SK-N-SH (cell line): ENCODE data around the gene ARHGAP26. TPM values are rescaled to one million over a fixed set of nuclear protein-coding genes. Genes with fewer than 3 reads are reported as not detected.

Source experiments
- CTCF ChIA-PET: fragments of 300-600, 350-600 bp; formaldehyde crosslinking; extraction: SDS; loops from one replicate; lab custom pipeline; 2021; lab: Yijun Ruan, JAX
- POLR2A ChIA-PET: fragments of 350-600 bp; sonication (Branson Sonifier 250); formaldehyde crosslinking; extraction: SDS; loops from one replicate; lab custom pipeline; 2020; ENCODE audit warnings: antibody characterized with exemption, inconsistent platforms; lab: Yijun Ruan, JAX
- DNase-seq: peaks from one replicate; pipeline ENCODE4 v3.0.0; 2012
- H2AFZ ChIP-seq: fragments of 200-600 bp; sonication (generic); 2 replicates; pipeline ENCODE4 v1.8.1; 2016; ENCODE audit warnings: antibody characterized with exemption, mild to moderate bottlenecking, low read depth
- H3F3A ChIP-seq: fragments of 200-600 bp; sonication (generic); replicated peaks from 2 replicates; pipeline ENCODE3; 2016; ENCODE audit warnings: antibody characterized with exemption, mild to moderate bottlenecking; ENCODE audit not compliant: insufficient read depth
- H3K27ac ChIP-seq, 2 experiments: fragments of 200-500 bp in 1 of 2; fragments of 200-600 bp in 1 of 2; sonication (Bioruptor generic) in 1 of 2; sonication (generic), shearing (Covaris generic) in 1 of 2; 2 replicates each; pipeline versions ENCODE4 v1.5.1 to v1.6.1; 2014 to 2016; ENCODE audit warnings: low read depth in 2 of 2, inconsistent platforms in 1 of 2, low read length in 1 of 2, mild to moderate bottlenecking in 1 of 2, mixed read lengths in 1 of 2
- H3K27me3 ChIP-seq: fragments of 200-600 bp; sonication (generic), shearing (Covaris generic); 2 replicates; pipeline ENCODE4 v1.6.1; 2016; ENCODE audit warnings: mixed run types; ENCODE audit not compliant: insufficient read depth
- H3K36me3 ChIP-seq, 2 experiments: fragments of 200-500 bp in 1 of 2; fragments of 200-600 bp in 1 of 2; sonication (Bioruptor generic) in 1 of 2; sonication (generic) in 1 of 2; replicated peaks in 1 of 2; 2 replicates each; pipeline versions ENCODE3 to v1.5.1; 2014 to 2016; ENCODE audit warnings: low read length in 1 of 2, mild to moderate bottlenecking in 1 of 2; ENCODE audit not compliant: insufficient read depth in 2 of 2, control insufficient read depth in 1 of 2
- H3K4me1 ChIP-seq, 2 experiments: fragments of 200-500 bp in 1 of 2; fragments of 200-600 bp in 1 of 2; sonication (Bioruptor generic) in 1 of 2; sonication (generic), shearing (Covaris generic) in 1 of 2; 2 replicates each; pipeline versions ENCODE4 v1.5.1 to v1.6.1; 2014 to 2016; ENCODE audit warnings: low read depth in 1 of 2, low read length in 1 of 2, mixed run types in 1 of 2; ENCODE audit not compliant: insufficient read depth in 2 of 2, control insufficient read depth in 1 of 2
- H3K4me2 ChIP-seq: fragments of 200-600 bp; sonication (generic), shearing (Covaris generic); 2 replicates; pipeline ENCODE4 v1.6.1; 2017; ENCODE audit warnings: mixed run types
- H3K4me3 ChIP-seq, 2 experiments: fragments of 200-500 bp in 1 of 2; fragments of 200-600 bp in 1 of 2; sonication (Bioruptor generic) in 1 of 2; sonication (generic), shearing (Covaris generic) in 1 of 2; 2 replicates each; pipeline versions ENCODE4 v1.5.1 to v1.8.1; 2014 to 2016; ENCODE audit warnings: low read depth in 2 of 2, inconsistent platforms in 1 of 2, low read length in 1 of 2, mild to moderate bottlenecking in 1 of 2, mixed read lengths in 1 of 2, moderate library complexity in 1 of 2
- H3K79me2 ChIP-seq: fragments of 200-600 bp; sonication (generic); 2 replicates; pipeline ENCODE4 v1.8.1; 2017; ENCODE audit warnings: mild to moderate bottlenecking; ENCODE audit not compliant: insufficient read depth
- H3K9ac ChIP-seq: fragments of 200-600 bp; sonication (generic); 2 replicates; pipeline ENCODE4 v1.6.1; 2017; ENCODE audit warnings: mixed run types
- H3K9me2 ChIP-seq: fragments of 200-600 bp; sonication (generic); 2 replicates; pipeline ENCODE4 v1.6.1; 2017; ENCODE audit warnings: mixed run types
- H3K9me3 ChIP-seq: fragments of 200-600 bp; sonication (generic); 2 replicates; pipeline ENCODE4 v1.6.1; 2017; ENCODE audit warnings: mixed run types, mild to moderate bottlenecking, moderate library complexity
- H4K20me1 ChIP-seq: fragments of 200-600 bp; sonication (generic); 2 replicates; pipeline ENCODE4 v1.6.1; 2017; ENCODE audit warnings: mild to moderate bottlenecking, mixed run types; ENCODE audit not compliant: insufficient read depth
- CHD2 ChIP-seq: fragments of 150-350 bp; IDR thresholded peaks from 2 replicates; pipeline ENCODE4 v1.6.1; 2018; ENCODE audit warnings: low read length; ENCODE audit not compliant: partially characterized antibody
- ELF1 ChIP-seq: IDR thresholded peaks from 2 replicates; pipeline ENCODE4 v1.4.0; 2012
- EP300 ChIP-seq, 2 experiments: IDR thresholded peaks; 2 replicates each; pipeline versions ENCODE4 v1.4.0 to v1.6.1; 2012; ENCODE audit warnings: borderline replicate concordance in 1 of 2, low read depth in 1 of 2, low read length in 1 of 2
- FOXJ3 ChIP-seq: sonication (generic); formaldehyde crosslinking; IDR thresholded peaks from 2 replicates; pipeline ENCODE4 v1.5.1; 2020; ENCODE audit warnings: mild to moderate bottlenecking, missing genetic modification reagents
- FOXM1 ChIP-seq: IDR thresholded peaks from 2 replicates; pipeline ENCODE4 v1.4.0; 2012; ENCODE audit warnings: low read depth, mild to moderate bottlenecking
- JUND ChIP-seq: IDR thresholded peaks from 2 replicates; pipeline ENCODE4 v1.4.0; 2012
- MEF2A ChIP-seq: IDR thresholded peaks from 2 replicates; pipeline ENCODE4 v1.4.0; 2012; ENCODE audit warnings: low read depth, borderline replicate concordance
- MXI1 ChIP-seq: IDR thresholded peaks from 2 replicates; pipeline ENCODE4 v1.6.1; 2012; ENCODE audit warnings: mild to moderate bottlenecking, low read depth, low read length, improper control_type of control experiment
- NFIC ChIP-seq: IDR thresholded peaks from 2 replicates; pipeline ENCODE4 v1.4.0; 2012; ENCODE audit warnings: borderline replicate concordance
- POLR2AphosphoS5 ChIP-seq: IDR thresholded peaks from 2 replicates; pipeline ENCODE4 v1.6.1; 2012; ENCODE audit warnings: low read depth, low read length
- REST ChIP-seq: IDR thresholded peaks from 2 replicates; pipeline ENCODE4 v1.6.1; 2012; ENCODE audit warnings: mild to moderate bottlenecking, low read depth, low read length, moderate library complexity
- RXRA ChIP-seq: IDR thresholded peaks from 2 replicates; pipeline ENCODE4 v1.4.0; 2012; ENCODE audit warnings: low read depth, mild to moderate bottlenecking, borderline replicate concordance
- SIN3A ChIP-seq: IDR thresholded peaks from 2 replicates; pipeline ENCODE4 v1.6.1; 2012; ENCODE audit warnings: low read depth, mild to moderate bottlenecking, low read length, moderate library complexity, borderline replicate concordance
- TCF12 ChIP-seq: IDR thresholded peaks from 2 replicates; pipeline ENCODE4 v1.4.0; 2012
- USF2 ChIP-seq: fragments of 150-350 bp; IDR thresholded peaks from 2 replicates; pipeline ENCODE4 v1.6.1; 2017; ENCODE audit warnings: antibody characterized with exemption, low read length, low read depth, borderline replicate concordance
- WGBS: methylation state at CpG from one replicate; pipeline ENCODE4 v1.1.6; 2017; ENCODE audit warnings: low lambda C conversion rate; 5-methylcytosine and 5-hydroxymethylcytosine counted together
- polyA plus RNA-seq, 3 experiments: library from polyadenylated mRNA; depleted of rRNA; stranded (reverse); fragments of >200 nt; gene quantifications; 2 replicates each; pipeline ENCODE4 v1.2.3, GENCODE V29; 2012
- TF ChIP-seq, protein P1 (sequence below): fragments of 200-600 bp; sonication (generic); IDR thresholded peaks from 2 replicates; pipeline ENCODE4 v1.6.1; 2017; ENCODE audit warnings: antibody characterized with exemption, mild to moderate bottlenecking, moderate library complexity

ARHGAP26 gene
- polyA plus RNA-seq, 1 of the 3 experiments (the other 2 are of a cell fraction): 6.1 TPM

GRCh38 chr5:143083006-143083405, 312.8 kb downstream of the ARHGAP26 start (continued):
- TF ChIP-seq FOXJ3 (CRISPR knock-in tag) (no peak), USF2 (no peak), FOXM1 (no peak), MXI1 (no peak), ELF1 (no peak)

DNA sequence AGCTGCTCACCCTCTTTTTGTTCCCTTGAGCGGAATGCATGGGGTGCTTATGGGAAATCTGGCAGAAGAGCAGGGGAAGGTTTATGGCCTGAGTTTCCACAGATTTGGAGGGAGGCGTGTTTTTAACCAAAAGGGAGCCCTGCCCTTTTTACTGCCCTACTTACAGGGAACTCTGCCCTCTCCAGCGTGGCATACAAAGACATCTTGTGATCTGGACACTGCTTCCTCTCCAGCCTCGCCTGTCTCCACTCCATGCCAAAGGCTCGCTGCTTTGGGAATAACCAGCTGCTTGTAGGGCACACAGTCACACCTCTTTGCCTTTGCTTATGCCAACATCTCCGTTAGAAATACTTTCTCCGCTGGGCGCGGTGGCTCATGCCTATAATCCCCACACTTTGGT, 314.2 kb downstream of the ARHGAP26 start:
- ChIA-PET POLR2A (no interaction called here), CTCF (interaction anchor here (0.6 kb wide), 1 partner anchor 86 kb away, joined by 4 read pairs; no protein-coding TSS in a partner anchor)

GRCh38 chr5:143085319-143085917, 315.2 kb downstream of the ARHGAP26 start:
- Histone ChIP-seq H3F3A (no peaks in the 10 kb centered on the region), H3K4me2 (no peak overlapping the region), H2AFZ (no peak overlapping the region), H3K9me2 (no peaks in the 10 kb centered on the region), H3K4me3 (no peak overlapping the region), H3K79me2 (no peaks in the 10 kb centered on the region), H3K27ac (no peak overlapping the region), H3K27me3 (no peaks in the 10 kb centered on the region), H3K9me3 (no peaks in the 10 kb centered on the region), H3K36me3 (no peaks in the 10 kb centered on the region), H3K4me1 (no peaks in the 10 kb centered on the region; a peak in 2 of 4 replicates), H4K20me1 (no peaks in the 10 kb centered on the region), H3K9ac (no peak overlapping the region)
- 91% methylated on average over 6 of the region's 6 CpGs for WGBS
- DNase-seq: no peak
- POLR2A ChIA-PET: no interaction called here
- CTCF ChIA-PET: interaction anchor here (0.8 kb wide), 1 partner anchor 22 kb away, joined by 3 read pairs; no protein-coding TSS in a partner anchor
- TF ChIP-seq CHD2: no peak
- no peak for TF ChIP-seq USF2
- TF ChIP-seq, protein P1, sequence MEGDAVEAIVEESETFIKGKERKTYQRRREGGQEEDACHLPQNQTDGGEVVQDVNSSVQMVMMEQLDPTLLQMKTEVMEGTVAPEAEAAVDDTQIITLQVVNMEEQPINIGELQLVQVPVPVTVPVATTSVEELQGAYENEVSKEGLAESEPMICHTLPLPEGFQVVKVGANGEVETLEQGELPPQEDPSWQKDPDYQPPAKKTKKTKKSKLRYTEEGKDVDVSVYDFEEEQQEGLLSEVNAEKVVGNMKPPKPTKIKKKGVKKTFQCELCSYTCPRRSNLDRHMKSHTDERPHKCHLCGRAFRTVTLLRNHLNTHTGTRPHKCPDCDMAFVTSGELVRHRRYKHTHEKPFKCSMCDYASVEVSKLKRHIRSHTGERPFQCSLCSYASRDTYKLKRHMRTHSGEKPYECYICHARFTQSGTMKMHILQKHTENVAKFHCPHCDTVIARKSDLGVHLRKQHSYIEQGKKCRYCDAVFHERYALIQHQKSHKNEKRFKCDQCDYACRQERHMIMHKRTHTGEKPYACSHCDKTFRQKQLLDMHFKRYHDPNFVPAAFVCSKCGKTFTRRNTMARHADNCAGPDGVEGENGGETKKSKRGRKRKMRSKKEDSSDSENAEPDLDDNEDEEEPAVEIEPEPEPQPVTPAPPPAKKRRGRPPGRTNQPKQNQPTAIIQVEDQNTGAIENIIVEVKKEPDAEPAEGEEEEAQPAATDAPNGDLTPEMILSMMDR: no peak
- TF ChIP-seq SIN3A: no peak
- no peak for TF ChIP-seq REST
- no peak for TF ChIP-seq RXRA
- TF ChIP-seq MEF2A: no peak
- no peak for TF ChIP-seq NFIC
- TF ChIP-seq POLR2AphosphoS5: no peak
- no peak for TF ChIP-seq TCF12

More for the DNA sequence above, 314.2 kb downstream of the ARHGAP26 start:
- no peaks in the 10 kb centered on the region for H4K20me1 ChIP-seq
- no peaks in the 10 kb centered on the region for H3K36me3 ChIP-seq
- no peaks in the 10 kb centered on the region for H3K79me2 ChIP-seq
- no peaks in the 10 kb centered on the region for H3K9me2 ChIP-seq
- no peaks in the 10 kb centered on the region for H3K9me3 ChIP-seq
- H3K27me3 ChIP-seq: no peaks in the 10 kb centered on the region
- H3F3A ChIP-seq: no peaks in the 10 kb centered on the region
- H3K4me1 ChIP-seq: peaks cover 0 to under 1% of the 10 kb centered on the region in 2 experiments; a peak in 2 of 4 replicates
- no peak overlapping the region for H2AFZ ChIP-seq
- no peak overlapping the region for H3K27ac ChIP-seq
- WGBS: 95% methylated on average over 9 of the region's 9 CpGs
- no peak overlapping the region for H3K9ac ChIP-seq
- no peak overlapping the region for H3K4me3 ChIP-seq
- DNase-seq: no peak
- TF ChIP-seq CHD2 (no peak), EP300 (IDR thresholded peaks at IDR 0.05; ENCODE audit: borderline replicate concordance in 1 of 2, low read depth in 1 of 2, low read length in 1 of 2) (no peak), JUND (no peak), RXRA (no peak)
- no peak overlapping the region for H3K4me2 ChIP-seq
